ENCODE measurements around the gene PDE6B. TPM values are rescaled to one million over a fixed set of nuclear protein-coding genes. Genes with fewer than 3 reads are reported as not detected.
A peak's percentile ranks its signal among the peaks of the same experiment; 100 is the strongest.

Gene PDE6B
- total RNA-seq, 1 donor from 2014 or later, result 4.1 TPM

DNA sequence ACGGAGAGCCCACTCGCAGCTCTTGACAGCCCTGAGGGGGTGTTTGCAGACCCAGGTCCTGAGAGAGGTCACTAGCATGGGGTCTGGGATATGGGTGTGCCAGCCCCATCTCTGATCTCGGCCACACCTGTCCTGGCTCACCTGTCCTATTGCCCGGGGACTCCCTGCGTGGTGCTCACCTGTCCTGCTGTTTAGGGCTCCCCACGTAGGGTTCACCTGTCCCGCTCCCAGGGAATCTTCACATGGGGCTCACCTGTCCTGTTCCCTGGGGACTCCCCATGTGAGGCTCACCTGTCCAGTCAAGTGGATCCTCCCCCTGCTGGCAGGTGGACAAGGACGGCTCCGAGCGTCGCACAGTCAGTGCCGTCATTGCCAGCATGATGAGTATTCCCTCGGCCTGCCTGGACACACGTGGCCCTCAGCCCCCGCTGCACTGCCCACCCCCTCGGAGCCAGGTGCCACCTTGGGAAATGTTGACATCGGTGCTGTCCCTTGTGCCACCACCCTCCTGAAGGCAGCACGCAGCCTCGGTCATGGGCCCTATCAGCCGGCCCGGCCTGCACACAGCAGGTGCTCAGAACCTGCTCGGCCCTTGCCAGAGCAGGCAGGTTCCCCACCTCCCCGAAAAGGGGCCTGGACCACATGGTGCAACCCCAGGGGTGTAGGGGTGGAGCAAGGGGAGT is 57.3 kb downstream of the PDE6B start:
- TF ChIP-seq CTCF (conservative IDR thresholded peaks at IDR 0.05), result no peak
- Mint-ChIP-seq H3K4me3 (no peak overlapping the region), H3K36me3 (ENCODE audit: low read depth) (no peaks in the 10 kb centered on the region), H3K27me3 (ENCODE audit: low read depth) (peaks cover under 1% of the 10 kb centered on the region), H3K9me3 (no peaks in the 10 kb centered on the region), H3K4me1 (peaks cover 3% of the 10 kb centered on the region), H3K27ac (ENCODE audit: unreplicated experiment) (no peak overlapping the region)
- no peak for DNase-seq (ENCODE audit: low read depth, low spot score)

GRCh38 chr4:683247-683897 is 58.0 kb downstream of the PDE6B start:
- no peak for TF ChIP-seq CTCF (conservative IDR thresholded peaks at IDR 0.05)
- H3K4me1 Mint-ChIP-seq, result peaks cover 3% of the 10 kb centered on the region
- no peak for DNase-seq (ENCODE audit: low read depth, low spot score)
- peaks cover 4% of the 10 kb centered on the region for H3K27me3 Mint-ChIP-seq (ENCODE audit: low read depth)
- H3K27ac Mint-ChIP-seq (ENCODE audit: unreplicated experiment), result no peak overlapping the region
- no peaks in the 10 kb centered on the region for H3K9me3 Mint-ChIP-seq
- H3K36me3 Mint-ChIP-seq (ENCODE audit: low read depth), result no peaks in the 10 kb centered on the region
- H3K4me3 Mint-ChIP-seq, result no peak overlapping the region

GRCh38 chr4:683982-684622 is 58.7 kb downstream of the PDE6B start:
- Mint-ChIP-seq H3K4me3 (no peak overlapping the region), H3K36me3 (ENCODE audit: low read depth) (no peaks in the 10 kb centered on the region), H3K27me3 (ENCODE audit: low read depth) (peaks cover 4% of the 10 kb centered on the region), H3K27ac (ENCODE audit: unreplicated experiment) (no peak overlapping the region), H3K4me1 (peaks cover 3% of the 10 kb centered on the region), H3K9me3 (no peaks in the 10 kb centered on the region)
- peak; percentile 67 for TF ChIP-seq CTCF (conservative IDR thresholded peaks at IDR 0.05)
- peak; percentile 54 for DNase-seq (ENCODE audit: low read depth, low spot score)

- Mint-ChIP-seq H3K27me3 (ENCODE audit: low read depth) (peaks cover 4% of the 10 kb centered on the region), H3K9me3 (no peaks in the 10 kb centered on the region), H3K27ac (ENCODE audit: unreplicated experiment) (no peak overlapping the region), H3K36me3 (ENCODE audit: low read depth) (no peaks in the 10 kb centered on the region), H3K4me3 (no peak overlapping the region), H3K4me1 (peaks cover 3% of the 10 kb centered on the region)
- DNase-seq (ENCODE audit: low read depth, low spot score), result no peak
- TF ChIP-seq CTCF (conservative IDR thresholded peaks at IDR 0.05), result no peak
Observed at GRCh38 chr4:684623-685327, 59.4 kb downstream of the PDE6B start.

GRCh38 chr4:685679-686412 is 60.5 kb downstream of the PDE6B start:
- Mint-ChIP-seq H3K27me3 (ENCODE audit: low read depth) (peaks cover 4% of the 10 kb centered on the region), H3K9me3 (no peaks in the 10 kb centered on the region), H3K4me3 (no peak overlapping the region), H3K36me3 (ENCODE audit: low read depth) (no peaks in the 10 kb centered on the region), H3K27ac (ENCODE audit: unreplicated experiment) (no peak overlapping the region), H3K4me1 (peaks cover 3% of the 10 kb centered on the region)
- DNase-seq (ENCODE audit: low read depth, low spot score), result no peak
- no peak for TF ChIP-seq CTCF (conservative IDR thresholded peaks at IDR 0.05)
